ENCODE measurements around the gene SYTL3.

SYTL3 gene

DNA sequence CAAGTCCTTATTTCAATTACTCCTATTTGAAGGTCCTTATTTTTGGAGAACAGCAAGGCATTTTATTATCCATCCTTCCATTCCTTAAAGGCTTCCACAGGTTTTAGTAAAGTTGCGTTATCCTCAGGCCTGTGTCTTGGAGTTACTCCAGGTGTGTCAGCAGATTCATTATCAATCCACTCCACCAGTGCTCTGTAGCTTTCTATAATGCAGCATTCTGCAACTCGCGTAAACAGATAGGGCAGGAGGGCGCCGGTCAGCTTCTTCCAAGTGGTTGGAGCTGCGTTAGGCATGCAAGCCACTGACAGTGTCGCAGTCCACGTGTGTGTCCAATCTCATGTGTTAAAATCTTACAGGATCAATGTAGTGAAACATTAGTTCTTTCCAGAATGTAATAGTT is 75.8 kb downstream of the SYTL3 start:
- DNase-seq (ENCODE audit: low read depth in 2 of 2) = no peak

DNA sequence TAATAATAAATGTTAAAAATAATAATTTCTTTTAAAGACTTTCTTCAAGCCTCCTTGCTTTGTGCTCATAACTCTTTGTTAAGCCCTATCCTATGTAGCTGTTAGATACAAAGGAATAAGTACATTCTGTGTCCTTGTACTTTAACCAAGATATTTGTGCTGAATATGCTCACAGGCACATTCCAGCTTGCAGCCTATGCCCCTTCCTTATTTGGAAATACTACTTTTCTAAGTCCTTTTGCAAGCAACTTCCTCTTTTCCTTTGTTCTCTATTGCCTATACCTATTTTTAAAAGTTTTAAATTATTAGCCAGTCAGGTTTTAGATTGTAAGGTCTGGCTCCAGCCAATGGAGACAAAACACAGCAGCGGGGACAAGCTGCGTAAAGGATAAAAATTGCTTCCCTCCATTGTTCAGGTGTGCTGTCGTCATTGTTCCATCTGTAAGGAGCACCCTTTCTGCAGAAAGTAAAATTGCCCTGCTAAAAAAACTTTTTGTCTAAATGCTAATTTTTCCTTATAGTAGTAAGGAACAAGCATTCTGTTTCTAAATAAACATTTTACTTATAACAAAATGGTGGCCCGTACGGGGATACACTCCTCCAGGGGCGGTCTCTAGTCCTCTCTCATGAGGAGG is 80.2 kb downstream of the SYTL3 start:
- no peak for DNase-seq (ENCODE audit: low read depth in 2 of 2)

DNA sequence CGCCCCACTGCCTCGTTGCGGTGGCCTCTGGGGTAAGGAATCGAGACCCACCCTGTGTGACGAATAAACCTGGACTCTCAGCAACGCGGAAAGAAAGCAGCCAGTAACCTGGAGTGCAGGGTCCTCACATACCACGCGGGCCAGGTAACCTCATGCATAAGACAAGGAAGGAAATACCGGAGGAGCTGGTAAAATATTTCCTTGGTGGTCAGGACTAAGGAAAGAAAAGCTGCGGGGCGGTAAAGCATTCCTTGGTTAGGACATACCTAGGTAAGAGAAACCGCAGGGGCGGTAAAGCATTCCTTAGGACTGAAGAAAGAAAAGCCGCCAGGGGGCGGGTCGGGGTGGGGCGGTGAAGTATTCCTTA is 80.7 kb downstream of the SYTL3 start:
- DNase-seq (ENCODE audit: low read depth in 2 of 2) = no peak

DNA sequence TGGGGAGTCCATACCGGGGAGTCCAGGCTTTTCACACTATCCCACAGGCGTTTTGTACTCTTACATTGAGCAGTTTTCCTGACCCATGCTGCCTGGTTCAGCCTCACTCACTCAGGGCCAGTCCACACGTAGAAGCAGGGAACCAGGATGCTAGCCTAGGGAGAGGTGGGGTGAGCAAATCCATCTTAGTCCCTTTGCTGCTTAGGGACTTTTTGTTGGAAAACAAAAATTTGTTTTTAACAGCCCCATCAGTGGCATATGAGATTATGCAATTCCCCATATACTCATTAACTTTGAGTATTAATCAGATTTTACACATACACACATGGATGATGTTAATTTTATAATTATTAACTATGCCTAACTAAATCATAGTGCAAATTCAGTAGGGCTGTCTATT is 85.2 kb downstream of the SYTL3 start:
- no peak for DNase-seq (ENCODE audit: low read depth in 2 of 2)

DNA sequence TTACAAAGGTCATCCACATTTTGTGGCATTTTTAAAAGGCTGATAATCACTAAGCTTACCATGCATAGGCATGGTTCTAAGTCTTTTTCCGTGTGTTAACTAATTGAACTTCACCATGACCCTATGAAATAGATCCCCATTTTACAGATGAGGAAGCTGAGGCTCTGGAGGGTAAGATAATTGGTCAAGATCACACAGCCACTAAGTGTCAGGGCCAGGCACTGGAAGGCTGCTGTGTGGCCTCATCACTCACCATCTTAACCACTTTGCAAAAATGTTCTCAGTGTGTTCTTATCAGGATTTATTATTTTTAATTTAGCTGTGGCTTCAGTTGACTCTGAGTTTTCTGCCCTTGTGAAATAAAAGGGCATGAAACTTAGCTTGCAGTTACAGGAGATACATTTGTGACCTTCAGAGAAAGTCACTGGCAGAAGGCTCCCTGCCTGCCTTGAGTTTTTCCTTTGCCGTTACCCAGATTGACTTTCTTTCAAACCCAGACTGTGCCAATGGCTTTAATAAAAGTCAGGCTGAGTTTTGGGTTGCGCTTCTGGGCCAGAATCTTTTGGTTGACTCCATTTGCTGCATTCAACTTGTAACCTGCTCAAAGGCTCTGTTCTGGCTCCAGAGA is 87.3 kb downstream of the SYTL3 start:
- no peak for DNase-seq (ENCODE audit: low read depth in 2 of 2)

- DNase-seq (ENCODE audit: low read depth in 2 of 2) = no peak
Measured at GRCh38 chr6:158737710-158738615, 88.1 kb downstream of the SYTL3 start.

- no peak for DNase-seq (ENCODE audit: low read depth in 2 of 2)
Measured at GRCh38 chr6:158739673-158740072, 89.8 kb downstream of the SYTL3 start.

- no peak for DNase-seq (ENCODE audit: low read depth in 2 of 2)
Measured at GRCh38 chr6:158743033-158743651, 93.3 kb downstream of the SYTL3 start.

DNA sequence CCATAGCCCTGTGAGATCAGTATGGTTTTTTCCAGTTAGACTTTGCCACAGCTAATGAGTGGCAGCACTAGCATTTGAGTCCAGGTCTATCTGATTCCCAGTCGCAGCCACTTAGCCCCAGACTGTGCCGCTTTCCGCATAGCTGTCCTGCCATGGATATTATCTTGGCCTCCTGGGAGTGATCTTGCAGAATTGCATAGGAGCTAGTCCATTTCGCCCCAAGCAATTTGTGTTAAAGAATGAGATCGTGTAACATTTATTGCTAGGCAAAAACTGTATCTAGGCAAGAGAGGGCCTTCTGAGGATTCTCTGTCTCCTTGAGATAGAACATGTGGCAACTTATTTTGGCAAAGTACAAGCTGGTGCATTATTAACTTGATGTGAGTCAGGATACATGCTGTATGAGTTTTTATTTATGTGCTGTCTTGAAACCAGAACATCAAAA is 95.2 kb downstream of the SYTL3 start:
- no peak for DNase-seq (ENCODE audit: low read depth in 2 of 2)

DNA sequence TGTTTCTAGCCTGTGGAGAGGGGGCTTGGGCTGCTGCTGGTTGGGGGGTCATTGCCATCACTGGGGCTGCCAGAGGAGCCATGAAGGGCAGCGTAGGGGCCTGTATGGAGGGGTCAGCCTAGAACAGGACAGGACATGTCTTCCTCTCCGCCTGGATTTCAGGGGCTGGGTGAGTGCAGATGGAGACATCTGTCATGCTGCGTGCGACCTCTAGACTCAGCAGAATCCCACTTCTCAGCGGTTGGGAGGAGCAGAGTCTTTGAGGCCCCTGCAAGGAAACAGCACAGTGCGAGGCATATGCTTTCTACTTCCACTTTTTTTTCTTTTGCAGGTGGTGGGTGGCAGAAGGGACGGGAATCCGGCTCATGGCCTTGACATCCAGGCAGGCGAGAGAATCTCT is 101.4 kb downstream of the SYTL3 start:
- DNase-seq (ENCODE audit: low read depth in 2 of 2) = no peak

GRCh38 chr6:158751921-158752320 is 102.1 kb downstream of the SYTL3 start:
- DNase-seq (ENCODE audit: low read depth in 2 of 2) = no peak

DNA sequence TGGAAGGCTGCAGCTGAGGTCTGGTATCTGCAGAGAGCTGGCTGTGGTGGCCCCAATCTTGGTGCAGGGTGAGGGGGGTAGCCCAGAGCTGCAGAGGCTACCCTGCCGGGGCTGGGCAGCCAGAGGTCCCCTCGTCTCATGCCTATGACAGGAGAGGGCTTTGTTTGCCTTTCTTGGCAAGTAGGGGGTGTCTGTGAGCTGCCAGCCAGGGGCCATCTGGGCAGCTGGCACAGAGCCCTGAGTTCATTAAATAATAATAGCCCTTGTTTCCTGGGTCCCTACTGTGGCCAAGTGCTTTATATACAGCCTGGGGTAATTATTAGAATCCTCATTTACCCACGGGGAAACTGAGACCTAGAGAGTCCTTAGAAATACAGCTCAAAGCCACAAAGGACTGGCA is 102.8 kb downstream of the SYTL3 start:
- DNase-seq (ENCODE audit: low read depth in 2 of 2) = no peak

- DNase-seq (ENCODE audit: low read depth in 2 of 2) = no peak
Measured at GRCh38 chr6:158753811-158754210, 104.0 kb downstream of the SYTL3 start.

DNA sequence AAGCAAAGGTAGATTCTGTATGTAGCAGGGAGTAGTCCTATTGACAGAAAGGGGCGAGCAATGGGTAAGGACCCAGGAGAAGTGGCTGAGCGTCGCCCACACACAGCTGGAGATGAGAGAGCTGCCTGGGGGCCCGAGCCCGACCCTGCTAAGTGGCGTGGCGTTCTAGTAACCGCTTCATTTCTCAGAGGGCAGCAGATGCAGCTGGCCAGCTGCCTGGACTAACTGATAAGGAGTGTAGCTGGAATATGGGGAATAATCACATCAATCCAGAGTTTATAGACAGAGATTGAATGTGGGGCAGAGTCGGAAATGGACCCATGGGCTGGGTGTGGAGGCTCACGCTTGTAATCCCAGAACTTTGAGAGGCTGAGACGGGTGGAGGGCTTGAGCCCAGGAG is 104.9 kb downstream of the SYTL3 start:
- no peak for DNase-seq (ENCODE audit: low read depth in 2 of 2)

GRCh38 chr6:158755636-158756035 is 105.8 kb downstream of the SYTL3 start:
- no peak for DNase-seq (ENCODE audit: low read depth in 2 of 2)

GRCh38 chr6:158756126-158756525 is 106.3 kb downstream of the SYTL3 start:
- DNase-seq (ENCODE audit: low read depth in 2 of 2) = no peak

- DNase-seq (ENCODE audit: low read depth in 2 of 2) = no peak
Measured at GRCh38 chr6:158756977-158757752, 107.3 kb downstream of the SYTL3 start.

GRCh38 chr6:158757753-158758090 is 107.9 kb downstream of the SYTL3 start:
- DNase-seq (ENCODE audit: low read depth in 2 of 2) = no peak

- DNase-seq (ENCODE audit: low read depth in 2 of 2) = no peak
Measured at GRCh38 chr6:158758451-158758860, 108.6 kb downstream of the SYTL3 start.

DNA sequence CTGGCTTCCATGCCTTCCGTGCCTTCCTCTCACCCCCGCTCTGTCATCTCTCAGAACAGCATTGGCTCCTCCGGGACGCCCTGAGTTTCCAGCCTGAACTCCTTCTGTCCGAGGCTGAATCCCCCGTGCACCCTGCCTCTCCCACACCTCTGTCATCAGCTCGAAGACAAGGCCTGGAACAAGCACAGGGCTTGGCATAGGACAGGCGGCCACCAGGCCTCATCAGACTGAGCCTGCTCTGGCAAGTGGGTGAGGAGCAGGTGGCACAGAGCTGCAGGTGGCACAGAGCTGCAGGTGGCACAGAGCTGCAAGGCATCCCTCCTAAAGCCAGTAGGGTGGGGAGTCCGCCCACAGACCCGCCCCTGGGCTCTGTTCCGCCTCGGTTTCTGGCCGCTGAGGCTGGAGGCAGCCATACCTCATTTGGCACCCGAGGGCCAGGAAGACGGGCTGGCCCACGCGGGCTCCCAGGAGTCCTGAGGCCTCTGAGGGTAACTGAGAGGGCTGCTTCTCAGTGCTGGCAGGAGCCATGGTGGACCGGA is 109.2 kb downstream of the SYTL3 start:
- DNase-seq (ENCODE audit: low read depth in 2 of 2) = no peak

DNA sequence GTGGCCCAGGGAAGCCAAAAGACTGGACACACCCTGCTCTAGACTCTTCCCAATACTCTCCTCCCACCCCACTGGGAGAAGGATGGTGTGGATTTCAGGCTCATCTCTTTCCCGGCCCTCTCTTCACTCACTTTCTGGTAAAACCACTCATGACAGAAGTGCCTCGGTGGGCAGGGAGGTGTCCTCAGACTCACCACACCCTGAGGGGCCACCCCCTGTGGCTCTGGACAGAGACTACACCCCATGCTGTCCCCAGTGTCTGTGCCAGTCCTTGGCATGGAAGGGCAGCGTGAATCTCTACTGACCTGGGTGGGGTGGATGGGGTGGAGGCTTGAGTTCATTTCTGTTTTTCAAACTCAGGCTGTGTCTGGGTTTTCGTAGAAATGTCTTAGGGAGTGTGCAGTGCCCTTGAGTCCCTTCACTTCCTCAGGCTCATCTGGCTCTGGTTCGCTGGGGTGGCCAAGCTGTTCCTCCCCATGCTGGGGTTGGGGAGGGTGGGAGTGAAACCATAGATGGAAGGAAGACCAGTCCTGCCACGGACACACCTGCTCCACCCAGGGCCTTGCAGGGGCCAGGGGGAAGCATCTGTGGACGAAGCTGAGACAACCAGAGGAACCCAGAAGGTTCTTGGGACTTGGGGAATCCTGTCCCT is 110.2 kb downstream of the SYTL3 start:
- no peak for DNase-seq (ENCODE audit: low read depth in 2 of 2)
